Kidney (tissue), 14 donors: Measurements from ENCODE around the gene BRD7. TPM values are rescaled to one million over a fixed set of nuclear protein-coding genes. Genes with fewer than 3 reads are reported as not detected.

Experiments used
- DNase-seq, 5 donors: peaks; one replicate each; pipeline ENCODE4 v3.0.0-alpha.2; 2013 to 2020
- FAIRE-seq: peaks from 2 replicates; lab custom pipeline; 2012; peaks lifted over from hg19 to GRCh38; lab: Jason Lieb, UNC
- H3K27ac ChIP-seq, 2 donors: one replicate each; pipeline ENCODE4 v1.7.0; 2013; ENCODE audit warnings: low read depth in 2 of 2, low read length in 2 of 2, inconsistent platforms in 1 of 2
- H3K27me3 ChIP-seq: one replicate; pipeline ENCODE4 v1.7.1; 2013; ENCODE audit warnings: low read length, inconsistent platforms; ENCODE audit not compliant: control insufficient read depth, insufficient read depth
- H3K36me3 ChIP-seq, 3 donors: one replicate each; pipeline versions ENCODE4 v1.7.0 to v1.7.1; 2013; ENCODE audit warnings: low read length in 3 of 3, control low read depth in 1 of 3, inconsistent platforms in 1 of 3; ENCODE audit not compliant: insufficient read depth in 3 of 3, control insufficient read depth in 2 of 3
- H3K4me1 ChIP-seq, 3 donors: one replicate each; pipeline versions ENCODE4 v1.7.0 to v1.7.1; 2013; ENCODE audit warnings: low read length in 3 of 3, inconsistent platforms in 1 of 3, low read depth in 1 of 3; ENCODE audit not compliant: control insufficient read depth in 2 of 3, insufficient read depth in 2 of 3
- H3K4me3 ChIP-seq, 3 donors: one replicate each; pipeline versions ENCODE4 v1.7.0 to v1.8.1; 2013; ENCODE audit warnings: low read length in 3 of 3, control low read depth in 1 of 3, inconsistent platforms in 1 of 3
- H3K9ac ChIP-seq, 3 donors: one replicate each; pipeline versions ENCODE4 v1.7.0 to v1.7.1; 2013; ENCODE audit warnings: low read length in 3 of 3, control low read depth in 1 of 3, inconsistent platforms in 1 of 3
- H3K9me3 ChIP-seq, 3 donors: one replicate each; pipeline versions ENCODE4 v1.7.0 to v1.7.1; 2013; ENCODE audit warnings: low read length in 3 of 3, control low read depth in 1 of 3, inconsistent platforms in 1 of 3; ENCODE audit not compliant: control insufficient read depth in 2 of 3, insufficient read depth in 1 of 3
- CTCF ChIP-seq: IDR thresholded peaks from 3 replicates; pipeline ENCODE4 v1.5.1; 2012; ENCODE audit warnings: mild to moderate bottlenecking, moderate library complexity, borderline replicate concordance; ENCODE audit not compliant: insufficient read depth; ENCODE audit errors: extremely low read depth
- intact Hi-C: fragments of 100-400 bp; cut with DNase I; formaldehyde crosslinking; loops from one replicate; pipeline ENCODE4 v1.11.1; 2022
- polyA plus RNA-seq: library from polyadenylated mRNA; stranded (reverse); fragments of 350-450 nt; fragmentation: Illumina TruSeq; extraction: RNeasy Lipid Tissue Mini Kit (QIAGEN cat#74804); gene quantifications from one replicate; pipeline ENCODE4 v1.2.3, GENCODE V29; 2014; ENCODE audit warnings: low read depth, low replicate concordance; ENCODE audit not compliant: insufficient read depth
- total RNA-seq: library from RNA; stranded (reverse); fragmentation: NEBNext Ultra II Directional; extraction: Animal tissue kit (Norgen Biotek cat#: 25700); gene quantifications from one replicate; pipeline ENCODE4 v1.2.1, GENCODE V29; 2021
- donor health status: control.
- donor health status: control.
- donor health status: control.
- donor health status: control.
- donor health status: control.
- donor health status: DM: yes; HTN: yes; CAD: no.
- donor health status: Normal renal cell carcinoma (clear cell type).

Gene BRD7
- total and polyA plus RNA-seq, 2 donors from 2014 or later = 44.1 to 68.0 TPM

- DNase-seq (no peak), FAIRE-seq (no peak)
- H3K36me3 ChIP-seq = peaks cover 4 to 19% (median 8%) of the 10 kb centered on the region in 3 donors
- H3K27me3 ChIP-seq = no peaks in the 10 kb centered on the region
- TF ChIP-seq CTCF = no peak
- H3K27ac ChIP-seq = no peak overlapping the region
- no peak overlapping the region for H3K4me3 ChIP-seq
- H3K9ac ChIP-seq = no peak overlapping the region
- no peaks in the 10 kb centered on the region for H3K9me3 ChIP-seq
- intact Hi-C loops = loop anchor here (10.0 kb wide), 1 partner anchor 135 kb away; no protein-coding TSS in a partner anchor
- H3K4me1 ChIP-seq = peaks cover 0 to 6% (median 0%) of the 10 kb centered on the region in 3 donors
Measured at GRCh38 chr16:50359626-50360025, 9.2 kb downstream of the BRD7 start.

DNA sequence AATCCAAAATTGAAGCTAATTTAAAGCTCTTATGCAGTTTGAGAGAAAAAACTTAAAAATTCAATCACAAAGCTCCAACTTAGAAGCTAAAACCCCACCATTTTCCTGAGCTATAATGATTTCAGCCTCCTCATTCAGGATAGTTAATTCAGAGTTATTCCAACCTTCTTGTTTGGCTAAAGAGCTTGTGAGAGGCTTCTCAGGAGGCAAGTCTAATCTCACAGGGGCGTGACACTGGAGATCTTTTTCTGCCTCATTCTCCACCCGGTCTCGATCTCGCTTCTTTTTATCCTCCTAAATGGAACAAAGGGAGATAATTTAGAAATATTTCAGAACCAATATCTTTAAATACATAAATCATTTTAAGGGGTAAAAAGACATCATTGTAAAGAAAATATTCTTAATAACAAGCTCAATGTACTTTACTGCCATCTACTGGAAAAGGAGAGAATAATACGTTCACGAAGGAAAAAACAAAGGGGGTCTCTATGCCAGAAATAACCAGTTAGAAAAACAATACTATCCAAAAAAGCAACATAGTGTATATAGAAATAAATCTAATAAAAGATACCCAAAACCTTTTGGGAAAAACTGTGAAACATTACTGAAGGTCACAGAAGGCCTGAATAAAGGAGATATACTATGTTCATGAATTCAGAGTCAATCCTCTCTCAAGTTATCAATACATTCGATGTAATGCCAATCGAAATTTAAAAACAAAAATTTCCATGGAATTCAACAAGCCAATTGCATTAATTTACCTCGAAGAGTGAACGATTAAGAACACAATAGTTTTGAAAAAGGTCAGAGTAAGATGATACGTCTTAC lies 13.9 kb downstream of the BRD7 start:
- Histone ChIP-seq H3K27ac (no peak overlapping the region), H3K4me3 (no peak overlapping the region), H3K9me3 (no peaks in the 10 kb centered on the region), H3K27me3 (no peaks in the 10 kb centered on the region), H3K36me3 (peaks cover 2 to 20% (median 6%) of the 10 kb centered on the region in 3 donors), H3K4me1 (no peaks in the 10 kb centered on the region), H3K9ac (no peak overlapping the region)
- peak; percentile 23 for TF ChIP-seq CTCF
- FAIRE-seq = peak; percentile 50
- intact Hi-C loops = loop anchor here (10.0 kb wide), 1 partner anchor 130 kb away; no protein-coding TSS in a partner anchor
- DNase-seq = peak in 1 of 5 donors; percentile 27

GRCh38 chr16:50354082-50354481 lies 14.7 kb downstream of the BRD7 start:
- intact Hi-C loops = loop anchor here (10.0 kb wide), 1 partner anchor 129 kb away; no protein-coding TSS in a partner anchor
- no peak for DNase-seq
- no peaks in the 10 kb centered on the region for H3K27me3 ChIP-seq
- H3K27ac ChIP-seq = no peak overlapping the region
- H3K4me3 ChIP-seq = no peak overlapping the region
- no peaks in the 10 kb centered on the region for H3K9me3 ChIP-seq
- peaks cover 2 to 25% (median 8%) of the 10 kb centered on the region in 3 donors for H3K36me3 ChIP-seq
- H3K4me1 ChIP-seq = no peaks in the 10 kb centered on the region
- no peak for TF ChIP-seq CTCF
- no peak overlapping the region for H3K9ac ChIP-seq
- FAIRE-seq = no peak
